ENCODE measurements around the gene ASB3.

DNA sequence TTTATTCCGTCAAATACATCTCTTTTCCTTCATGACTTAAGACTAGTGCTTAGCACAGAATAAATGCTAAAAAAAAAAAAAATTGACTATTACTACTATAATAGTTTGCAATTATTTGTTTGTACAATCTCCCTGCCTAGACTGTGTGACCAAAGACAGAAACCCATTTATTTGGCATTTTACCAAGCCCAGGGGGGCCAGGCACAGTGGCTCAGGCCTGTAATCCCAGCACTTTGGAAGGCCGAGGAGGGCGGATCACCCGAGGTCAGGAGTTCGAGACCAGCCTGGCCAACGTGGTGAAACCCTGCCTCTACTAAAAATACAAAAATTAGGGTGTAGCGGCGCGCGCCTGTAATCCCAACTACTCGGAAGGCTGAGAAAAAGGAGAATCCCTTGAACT, 1.4 kb downstream of the ASB3 start:
- TF ChIP-seq, protein P1, sequence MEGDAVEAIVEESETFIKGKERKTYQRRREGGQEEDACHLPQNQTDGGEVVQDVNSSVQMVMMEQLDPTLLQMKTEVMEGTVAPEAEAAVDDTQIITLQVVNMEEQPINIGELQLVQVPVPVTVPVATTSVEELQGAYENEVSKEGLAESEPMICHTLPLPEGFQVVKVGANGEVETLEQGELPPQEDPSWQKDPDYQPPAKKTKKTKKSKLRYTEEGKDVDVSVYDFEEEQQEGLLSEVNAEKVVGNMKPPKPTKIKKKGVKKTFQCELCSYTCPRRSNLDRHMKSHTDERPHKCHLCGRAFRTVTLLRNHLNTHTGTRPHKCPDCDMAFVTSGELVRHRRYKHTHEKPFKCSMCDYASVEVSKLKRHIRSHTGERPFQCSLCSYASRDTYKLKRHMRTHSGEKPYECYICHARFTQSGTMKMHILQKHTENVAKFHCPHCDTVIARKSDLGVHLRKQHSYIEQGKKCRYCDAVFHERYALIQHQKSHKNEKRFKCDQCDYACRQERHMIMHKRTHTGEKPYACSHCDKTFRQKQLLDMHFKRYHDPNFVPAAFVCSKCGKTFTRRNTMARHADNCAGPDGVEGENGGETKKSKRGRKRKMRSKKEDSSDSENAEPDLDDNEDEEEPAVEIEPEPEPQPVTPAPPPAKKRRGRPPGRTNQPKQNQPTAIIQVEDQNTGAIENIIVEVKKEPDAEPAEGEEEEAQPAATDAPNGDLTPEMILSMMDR (IDR thresholded peaks at IDR 0.05) = no peak
- TF ChIP-seq POLR2A (IDR thresholded peaks at IDR 0.05) = no peak
